GM19467 (cell line): Measurements from ENCODE around the gene QRFP.

Source experiments
- ATAC-seq: cut with Tn5 transposase; IDR thresholded peaks from one replicate; pipeline ENCODE4 v1.9.1; 2021; ENCODE audit warnings: mild to moderate bottlenecking, moderate library complexity; ENCODE audit not compliant: unreplicated experiment

QRFP gene

DNA sequence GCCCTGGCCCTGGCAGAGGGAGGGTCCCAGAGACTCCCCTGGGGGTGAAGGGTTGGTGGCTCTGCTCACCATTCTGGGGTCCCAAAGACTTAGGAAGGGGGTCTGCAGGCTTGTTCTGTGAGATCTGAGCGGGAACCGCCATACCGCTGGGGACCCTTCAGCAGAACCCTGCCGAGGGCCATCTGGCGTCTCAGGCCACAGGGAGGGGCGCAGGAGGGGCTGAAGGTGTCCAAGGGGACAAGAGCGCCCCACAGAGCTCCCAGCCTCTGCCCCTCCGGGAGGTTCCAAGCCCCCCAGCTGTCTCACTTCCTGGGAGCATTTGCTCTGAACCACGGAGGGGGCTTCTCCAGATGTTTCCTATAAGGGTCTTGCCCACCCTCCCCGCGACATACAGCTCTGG, 37.6 kb upstream of the QRFP start:
- no peak for ATAC-seq

DNA sequence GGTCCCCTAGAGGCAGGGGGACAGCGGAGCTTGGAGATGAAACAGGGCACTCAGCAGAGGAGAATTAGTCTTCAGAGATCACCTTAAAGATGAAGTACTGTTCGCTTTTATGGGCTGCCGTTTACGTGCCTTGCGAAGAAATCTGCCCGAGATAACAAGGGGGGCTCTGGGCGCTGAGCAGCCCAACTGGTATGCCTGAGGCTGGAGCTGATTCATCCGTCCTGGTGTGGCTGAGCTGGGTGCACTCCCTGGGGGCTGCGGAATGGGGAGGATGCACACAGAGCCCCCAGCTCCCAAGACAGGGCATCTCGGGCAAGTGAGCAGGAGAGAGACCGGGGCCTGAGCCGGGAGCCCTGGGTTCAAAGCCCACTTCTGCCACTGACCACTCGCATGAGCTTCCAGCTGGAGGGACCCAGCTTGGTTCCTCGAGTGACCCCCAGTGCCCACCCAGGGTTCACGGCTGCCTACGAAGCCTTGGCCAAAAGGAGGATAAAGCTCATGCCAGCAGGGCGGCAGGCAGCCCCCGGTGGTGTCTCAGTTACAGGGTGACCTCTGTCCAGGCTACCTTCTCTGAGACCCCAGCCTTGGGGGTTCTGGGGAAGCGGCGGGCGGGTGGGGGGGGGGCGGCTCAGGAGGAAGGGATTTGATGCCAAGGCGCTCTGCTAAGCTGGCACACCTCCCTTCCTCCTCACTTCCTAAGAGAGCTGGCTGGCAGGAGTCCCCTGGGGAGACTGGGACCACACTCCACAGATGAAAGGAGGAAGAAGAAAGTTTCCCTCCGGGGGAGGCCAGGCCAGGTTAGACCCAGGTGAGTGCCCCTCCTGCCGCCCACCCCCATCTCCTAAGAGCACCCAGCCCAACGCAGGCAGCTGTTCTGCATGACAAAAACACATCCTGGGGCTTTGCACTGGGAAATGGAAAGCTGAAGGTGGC, 36.8 kb upstream of the QRFP start:
- no peak for ATAC-seq

DNA sequence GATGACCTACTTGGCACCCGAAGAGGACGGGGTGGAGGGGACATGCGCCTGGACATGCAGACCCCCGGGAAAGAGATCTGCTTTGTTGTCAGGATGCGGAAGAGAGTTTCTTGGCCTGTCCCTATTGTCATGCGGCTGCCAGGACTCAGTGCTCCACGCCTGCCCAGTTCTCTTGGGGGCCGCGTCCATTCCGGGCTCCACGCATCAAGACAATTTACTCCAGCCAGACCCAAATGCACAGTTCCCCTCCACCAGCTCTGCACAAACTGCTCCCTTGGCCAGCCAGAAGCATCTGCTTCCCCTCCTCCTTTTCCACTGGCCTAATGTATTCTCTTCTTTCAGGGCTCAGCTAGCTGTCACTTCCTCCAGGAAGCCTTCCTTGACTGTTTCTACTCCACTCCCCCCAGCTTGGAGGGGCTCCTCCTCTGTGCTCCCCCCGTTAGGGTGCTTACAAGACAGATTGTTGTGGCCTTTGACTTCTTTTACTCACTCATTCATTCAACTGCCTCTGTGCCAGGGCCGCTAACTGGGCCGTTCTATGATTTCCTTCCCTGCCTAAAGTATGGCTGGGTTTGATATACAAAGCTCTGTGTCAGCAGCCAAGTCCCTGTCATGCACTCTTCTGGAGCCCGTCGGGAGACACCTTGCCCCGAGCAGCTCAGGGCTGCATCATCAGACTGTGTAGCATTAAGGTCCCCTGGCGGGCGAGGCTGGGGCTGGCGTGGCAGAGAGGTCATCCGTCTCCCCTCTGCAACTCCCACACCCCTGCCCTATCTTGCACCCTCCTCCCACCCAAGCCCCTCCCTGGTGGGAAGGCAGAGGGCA, 35.9 kb upstream of the QRFP start:
- no peak for ATAC-seq

DNA sequence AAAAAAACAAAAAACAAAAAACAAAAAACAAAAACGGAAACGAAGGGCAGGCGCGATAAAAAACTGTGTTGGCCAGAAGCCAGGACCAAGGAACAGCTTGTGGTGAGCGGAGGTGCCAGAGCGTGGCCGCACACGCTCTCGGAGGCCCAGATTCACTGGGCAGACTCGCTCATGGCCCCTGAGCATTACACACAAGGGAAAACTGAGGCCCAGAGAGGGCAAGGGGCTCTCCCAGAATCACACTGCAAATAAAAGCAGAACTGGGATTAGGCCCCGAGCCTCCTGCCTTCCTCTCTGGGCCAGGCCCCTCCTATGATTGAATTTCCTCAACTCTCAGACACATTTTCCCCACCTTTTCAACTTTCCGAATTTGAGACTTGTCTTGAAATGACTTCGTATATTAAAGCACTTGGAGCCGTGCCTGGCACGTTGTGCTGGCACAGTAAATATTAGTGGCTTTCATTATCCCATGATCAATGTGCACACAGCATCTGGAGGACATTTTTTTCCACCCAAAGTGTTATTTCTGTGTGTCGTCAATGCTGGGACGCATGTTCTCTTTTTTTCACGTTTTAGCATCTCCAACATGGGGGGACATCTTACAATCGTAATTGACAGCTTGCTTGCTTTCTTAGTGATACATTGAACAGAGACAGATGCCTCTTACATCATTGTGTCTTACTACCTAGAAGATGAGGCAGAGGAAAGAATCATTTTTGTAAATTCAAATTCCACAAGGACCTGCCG, 35.1 kb upstream of the QRFP start:
- ATAC-seq, result no peak

DNA sequence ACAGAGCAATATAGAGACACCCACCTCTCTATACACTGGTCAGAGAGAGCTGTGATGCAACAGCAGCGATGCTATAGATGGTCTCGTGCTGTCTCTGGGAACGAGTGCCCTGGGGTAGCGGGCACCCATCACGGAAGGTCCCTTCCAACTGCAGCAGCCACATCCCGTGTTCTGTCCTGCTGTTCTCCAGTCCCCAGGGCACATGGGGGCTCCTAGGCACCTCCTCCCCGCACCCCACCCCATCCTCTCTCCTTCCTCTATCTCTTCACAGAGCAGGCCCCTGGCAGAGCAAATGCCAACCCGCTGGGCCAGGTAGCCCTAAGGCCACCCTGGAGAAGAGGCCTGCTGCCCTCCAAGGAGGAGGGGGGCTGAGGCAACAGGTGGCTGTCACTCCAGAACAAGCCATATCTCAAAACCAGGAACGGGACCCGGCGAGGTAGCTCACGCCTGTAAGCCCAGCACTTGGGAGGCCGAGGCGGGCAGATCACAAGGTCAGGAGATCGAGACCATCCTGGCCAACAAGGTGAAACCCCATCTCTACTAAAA, 34.3 kb upstream of the QRFP start:
- ATAC-seq, result no peak

DNA sequence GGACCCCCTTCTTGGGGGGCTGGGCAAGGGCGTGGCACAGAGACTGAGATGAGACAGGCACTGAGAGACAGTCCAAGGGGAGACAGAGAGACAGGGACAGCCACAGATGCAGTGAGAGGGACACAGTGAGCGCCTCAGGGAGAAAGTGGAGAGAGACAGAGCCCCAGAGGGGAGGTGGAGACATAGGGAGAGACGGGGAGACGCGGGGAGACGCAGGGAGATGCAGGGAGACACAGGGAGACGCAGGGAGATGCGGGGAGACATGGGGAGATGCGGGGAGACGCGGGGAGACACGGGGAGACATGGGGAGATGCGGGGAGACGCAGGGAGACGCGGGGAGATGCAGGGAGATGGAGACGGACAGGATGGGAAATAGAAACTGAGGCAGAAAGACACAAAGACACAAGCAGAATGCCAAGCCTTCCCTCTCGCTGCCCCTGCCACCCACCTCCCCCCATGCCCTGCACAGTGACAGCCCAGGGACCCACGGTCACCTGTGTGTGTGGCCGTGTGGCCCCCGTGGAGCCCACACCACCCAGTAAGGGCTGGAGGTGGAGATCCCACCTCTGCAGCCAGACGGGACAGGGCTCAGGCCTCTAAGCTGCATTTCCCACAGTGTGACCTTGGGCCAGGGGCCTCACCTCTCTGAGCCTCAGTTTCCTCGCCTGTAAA, 33.7 kb upstream of the QRFP start:
- no peak for ATAC-seq

DNA sequence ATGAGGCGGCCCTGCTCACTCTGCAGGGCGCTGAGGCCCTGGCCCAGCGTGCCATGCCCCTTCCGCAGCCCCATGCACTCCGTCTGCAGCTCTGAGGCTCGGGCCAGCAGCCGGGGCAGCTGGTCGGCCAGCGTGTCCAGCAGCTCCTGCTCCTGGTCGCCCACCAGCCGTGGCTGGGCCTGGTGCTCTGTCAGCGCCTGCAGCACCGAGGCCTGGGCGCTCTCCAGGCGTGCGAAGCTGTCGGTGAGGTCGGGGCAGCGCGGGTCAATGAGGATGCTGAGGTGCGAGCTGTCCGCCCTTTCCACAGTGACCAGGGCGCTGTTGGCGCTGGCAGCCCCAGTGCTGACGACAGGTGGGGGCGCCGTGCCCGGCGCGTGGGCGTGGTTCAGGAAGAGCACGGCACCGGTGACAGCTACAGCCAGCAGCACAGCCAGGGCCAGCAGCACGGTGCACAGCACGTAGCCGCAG, 33.0 kb upstream of the QRFP start:
- ATAC-seq, result no peak

DNA sequence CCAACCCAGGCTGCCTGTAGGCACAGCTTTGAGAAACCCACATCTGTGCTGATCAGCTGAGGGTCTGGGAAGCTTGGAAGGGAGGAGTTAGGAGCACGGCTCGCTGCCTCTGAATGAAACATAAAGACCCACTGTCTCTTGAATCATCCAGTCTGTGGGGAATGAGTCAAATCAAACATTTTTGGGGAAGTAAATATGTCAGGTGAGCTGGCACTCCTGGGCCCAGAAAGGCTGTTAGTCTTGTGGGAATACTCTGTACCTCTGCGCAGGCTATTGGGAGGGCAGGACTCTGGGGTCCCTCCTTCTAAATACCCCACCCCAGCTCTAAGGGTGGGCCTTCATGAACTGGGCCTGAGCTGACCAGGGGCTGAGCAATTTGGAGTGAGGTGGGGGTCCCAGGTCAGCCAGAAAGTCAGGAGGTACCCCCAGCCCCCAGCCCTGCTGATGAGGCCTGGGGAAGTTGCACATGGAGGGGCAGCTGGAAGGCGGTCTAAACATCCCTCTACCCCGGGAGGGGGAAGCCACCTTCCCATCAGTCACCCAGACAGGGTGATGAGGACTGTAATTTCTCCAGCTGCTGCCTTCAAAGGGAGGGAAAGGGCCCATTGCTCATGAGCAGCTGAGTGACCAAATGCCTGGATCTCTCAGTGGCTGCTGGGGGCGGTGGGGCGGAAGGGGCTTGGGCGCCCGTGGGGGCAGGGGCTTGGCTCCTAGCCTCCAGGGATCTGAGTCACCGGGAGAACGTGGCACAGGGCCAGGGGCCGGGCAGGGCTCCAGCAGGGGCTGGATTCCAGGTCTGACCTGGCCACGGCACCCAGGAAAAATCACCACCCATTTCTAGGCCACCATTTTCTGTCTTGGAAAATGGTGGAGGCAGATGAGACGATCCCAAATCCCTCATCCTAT, 31.6 kb upstream of the QRFP start:
- no peak for ATAC-seq

DNA sequence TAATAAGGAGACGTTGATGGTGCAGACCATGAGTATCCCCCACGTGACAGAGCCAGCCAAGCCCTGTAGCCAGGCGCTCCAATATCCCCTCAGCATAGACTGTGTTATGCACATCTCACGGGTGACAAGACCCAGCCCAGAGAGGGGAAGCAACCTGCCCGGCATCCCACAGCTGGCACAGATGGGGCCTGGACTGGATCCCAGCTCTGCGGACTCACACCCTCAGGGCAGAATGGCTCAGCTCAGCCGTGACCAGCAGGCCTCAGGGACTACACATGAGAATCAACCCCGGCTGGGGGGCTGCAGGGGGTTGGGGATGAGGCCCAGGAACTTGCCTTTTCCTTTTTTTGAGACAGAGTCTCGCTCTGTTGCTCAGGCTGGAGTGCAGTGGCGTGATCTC, 30.7 kb upstream of the QRFP start:
- ATAC-seq, result no peak

DNA sequence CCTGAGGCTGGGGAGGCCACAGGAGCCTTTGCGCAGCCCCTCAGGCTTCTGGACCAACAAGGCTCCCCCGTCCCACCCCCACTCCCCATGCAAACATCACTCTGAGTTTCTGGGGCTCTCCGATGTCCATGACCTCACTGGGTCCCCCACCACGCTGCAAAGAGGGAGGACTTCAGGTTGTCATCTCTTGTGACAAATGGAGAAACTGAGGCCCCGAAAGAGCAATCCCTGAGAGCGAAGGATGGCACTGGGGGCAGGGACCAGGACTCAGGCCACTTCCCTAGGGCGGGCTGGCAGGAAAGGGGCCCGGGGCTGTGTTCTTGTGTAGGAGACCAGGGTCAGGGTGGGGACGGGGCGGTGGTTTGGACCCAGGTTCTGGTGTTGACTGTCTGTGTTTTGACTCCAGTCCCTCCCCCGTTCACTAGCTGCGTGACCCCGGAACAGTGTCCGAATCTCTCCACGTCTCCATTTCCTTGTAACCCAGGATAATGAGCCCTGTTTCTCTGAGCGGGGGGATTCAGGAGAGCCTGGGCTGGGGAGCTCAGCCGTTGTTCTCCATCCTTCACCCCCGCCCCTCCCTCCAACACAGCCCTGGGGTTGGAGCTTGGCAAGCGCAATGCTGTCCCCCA, 28.6 kb upstream of the QRFP start:
- ATAC-seq, result no peak

DNA sequence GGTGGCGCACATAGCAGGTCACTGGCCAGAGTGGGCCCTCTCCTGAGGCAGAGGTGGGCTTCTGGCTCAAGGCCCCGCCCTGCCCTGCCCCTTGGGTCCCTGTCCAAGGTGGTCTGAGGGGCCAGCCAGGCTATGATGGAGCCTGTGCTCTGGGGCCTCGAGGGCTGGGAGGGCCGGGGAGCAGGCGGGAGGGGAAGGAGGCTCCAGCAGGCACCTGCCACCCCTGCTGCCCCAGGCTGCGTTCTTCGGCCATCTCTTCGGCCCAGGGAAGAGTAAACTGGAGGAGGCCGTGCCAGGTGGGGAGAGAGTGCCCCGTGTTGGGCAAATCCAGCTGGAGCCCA, 27.8 kb upstream of the QRFP start:
- no peak for ATAC-seq

DNA sequence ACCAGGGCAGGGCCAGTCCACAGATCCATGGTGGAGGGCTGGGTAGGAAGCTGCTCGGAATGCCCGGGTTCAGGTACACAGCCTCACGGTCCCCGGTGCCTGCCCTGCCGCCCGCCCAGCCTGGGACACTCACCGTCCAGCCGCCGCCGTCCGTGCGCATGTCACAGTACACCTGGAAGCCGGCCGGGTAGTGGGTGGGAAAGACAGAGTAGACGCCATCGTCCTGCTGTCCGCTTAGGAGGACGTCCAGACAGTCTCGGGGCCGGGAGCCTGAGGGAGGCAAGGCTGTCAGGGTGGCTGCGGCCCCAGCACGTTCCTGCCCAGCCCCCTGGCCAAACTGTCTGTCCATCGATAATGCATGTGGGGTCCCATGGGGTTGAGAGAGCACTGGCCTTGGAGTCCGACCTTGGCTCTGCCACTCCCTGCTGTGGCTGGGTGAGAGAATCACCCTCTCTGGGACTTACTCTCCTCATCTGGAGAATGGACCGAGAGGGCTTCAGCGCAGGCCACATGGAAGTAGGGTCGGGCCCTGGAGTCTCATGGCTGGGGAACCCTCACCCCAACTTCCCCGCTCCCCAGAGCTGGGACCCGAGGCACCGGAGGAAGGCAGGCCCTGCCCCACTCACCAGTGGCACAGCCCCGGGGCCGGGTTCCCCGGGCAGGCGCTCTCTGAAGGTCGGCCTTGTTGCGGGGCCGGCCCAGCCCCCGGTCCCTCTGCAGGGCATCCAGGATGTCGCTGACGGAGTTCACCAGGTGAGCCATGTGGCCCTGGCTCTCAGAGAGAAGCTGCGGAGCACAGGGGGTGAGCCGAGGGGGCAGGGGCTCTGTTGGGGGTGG, 27.2 kb upstream of the QRFP start:
- ATAC-seq, result no peak

DNA sequence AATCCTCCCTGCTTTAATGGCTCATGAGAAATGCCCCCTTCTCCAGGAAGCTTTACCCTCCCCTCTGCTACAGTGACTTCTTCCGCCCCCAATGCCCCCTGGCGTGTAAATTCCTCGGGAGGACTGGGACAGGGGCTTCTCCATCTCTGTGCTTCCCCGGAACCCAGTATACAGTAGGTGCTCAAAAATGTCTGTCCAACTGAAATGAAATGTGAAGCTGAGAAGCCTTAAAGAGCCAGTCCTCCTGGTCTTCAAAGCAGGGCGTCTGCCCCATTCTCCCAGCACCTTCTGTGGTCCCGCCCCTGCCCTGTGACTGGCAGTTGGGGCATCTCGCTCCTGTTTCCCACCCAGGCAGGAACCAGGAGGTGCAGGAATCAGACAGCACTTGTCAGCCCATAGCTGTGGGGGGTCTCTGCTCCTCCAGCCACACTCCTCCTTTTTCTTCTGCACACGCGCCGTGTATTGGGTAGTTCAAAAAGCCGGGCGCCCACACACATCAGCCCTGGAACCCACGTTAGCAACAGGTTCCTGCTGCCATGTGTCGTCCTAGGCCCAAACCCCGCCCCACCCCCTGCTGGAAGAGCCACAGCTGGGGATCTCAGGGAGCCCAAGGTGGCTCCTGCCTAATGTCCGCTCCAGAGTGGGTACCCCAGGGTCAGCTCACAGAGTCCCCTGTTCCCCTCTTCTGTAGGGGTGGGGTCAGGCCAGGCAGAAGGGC, 26.4 kb upstream of the QRFP start:
- no peak for ATAC-seq

DNA sequence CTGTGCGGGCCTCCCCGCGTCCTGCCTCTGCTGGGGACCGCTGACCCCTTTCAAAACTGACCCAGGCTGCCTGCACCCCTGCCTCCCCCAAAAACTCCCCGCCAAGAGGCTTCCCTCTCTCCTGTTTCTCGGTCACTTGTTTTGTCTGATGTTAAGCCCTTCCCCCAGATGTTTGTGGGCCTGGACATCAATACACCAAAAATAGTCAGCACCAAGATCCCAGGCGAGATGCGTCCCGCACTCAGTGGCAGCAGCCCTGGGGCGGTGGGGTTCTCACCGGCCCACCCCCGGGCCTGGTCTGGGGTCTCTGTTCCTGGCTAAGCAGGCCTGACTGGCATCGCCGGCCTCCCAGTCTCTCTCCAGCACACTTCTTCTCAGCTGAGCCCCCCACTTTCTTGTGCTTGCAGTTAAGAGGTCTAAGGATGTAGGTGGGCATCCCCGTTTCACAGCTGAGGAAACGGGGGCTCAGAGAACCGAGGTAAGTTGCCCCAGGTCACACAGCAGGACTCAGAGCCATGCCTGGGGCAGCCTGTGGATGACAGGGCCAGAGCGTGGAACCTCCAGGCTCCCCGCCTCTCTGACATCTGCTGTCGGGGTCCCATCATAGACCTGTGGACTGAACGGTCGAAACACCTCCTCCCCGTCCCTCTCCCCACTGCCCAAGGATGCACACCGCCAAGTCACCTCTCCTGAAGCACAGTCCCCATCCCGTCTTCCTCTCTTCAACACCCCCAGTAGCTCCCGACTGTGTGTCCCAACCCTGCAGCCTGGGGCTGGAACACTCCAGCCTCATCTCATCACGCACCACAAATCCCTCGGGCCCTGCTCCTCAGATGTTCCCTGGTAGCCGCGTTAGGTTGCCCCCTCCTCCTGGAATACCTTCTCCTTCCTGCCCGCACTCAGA, 25.6 kb upstream of the QRFP start:
- no peak for ATAC-seq

DNA sequence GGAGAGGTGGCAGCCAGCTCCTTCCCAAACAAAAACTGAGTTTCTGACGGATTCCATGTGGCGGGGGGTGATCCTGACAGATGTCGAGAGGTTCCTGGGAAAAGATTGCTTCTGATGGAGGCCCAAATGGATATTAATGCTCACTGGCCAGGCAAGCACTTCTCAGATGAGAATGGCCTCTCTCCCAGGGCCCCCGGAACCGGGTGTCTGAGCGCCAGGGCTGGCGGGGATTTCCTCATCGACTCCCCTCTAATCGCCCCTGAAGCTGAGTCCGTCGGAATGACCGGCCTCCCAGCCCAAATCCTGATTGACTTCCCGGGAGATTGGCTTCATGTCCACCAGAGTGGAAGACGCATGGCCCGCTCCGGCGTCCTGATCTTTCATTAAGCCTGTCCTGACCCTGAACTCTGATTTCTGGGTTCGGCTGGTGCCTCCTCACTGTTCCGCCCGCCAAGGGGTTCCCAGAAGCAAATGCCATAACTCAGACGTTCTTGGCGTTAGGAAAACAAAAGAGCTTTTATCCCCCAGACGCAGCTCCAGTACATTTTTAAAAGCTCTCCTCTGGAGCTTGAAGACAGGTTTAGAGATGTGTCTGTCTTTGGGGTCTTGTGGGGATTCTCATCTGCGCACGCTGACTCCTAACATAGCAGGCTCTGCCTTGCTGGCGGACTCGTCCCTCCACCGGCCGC, 24.8 kb upstream of the QRFP start:
- ATAC-seq, result no peak

DNA sequence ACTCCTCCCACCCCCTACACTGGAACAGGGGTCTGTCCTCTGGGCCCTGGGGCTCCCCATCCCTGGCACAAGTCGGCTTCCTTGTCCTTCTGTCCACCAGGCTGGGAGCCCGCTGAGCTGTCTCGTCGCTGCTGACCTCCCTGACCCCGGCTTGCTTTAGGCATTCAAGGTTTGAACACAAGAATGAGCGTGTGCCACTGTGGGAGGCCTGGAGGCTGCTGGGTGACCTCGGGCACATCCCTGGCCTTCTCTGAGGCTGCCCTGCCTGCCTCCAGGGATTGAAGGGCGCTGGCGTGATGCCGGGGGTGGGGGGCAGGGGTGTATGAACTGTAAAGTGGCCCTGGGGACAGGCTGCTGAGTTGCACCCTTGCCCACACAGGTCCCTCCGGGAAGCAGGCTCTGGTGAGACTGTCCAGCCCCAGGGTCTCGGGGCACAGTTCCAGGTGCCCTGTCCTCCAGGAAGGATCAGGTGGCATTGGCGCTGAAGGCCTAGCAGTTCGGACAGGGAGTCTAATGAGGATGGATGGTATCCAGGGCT, 24.2 kb upstream of the QRFP start:
- ATAC-seq, result no peak
